Panc1 (cell line): ENCODE data around the gene ZMYM2. TPM values are rescaled to one million over a fixed set of nuclear protein-coding genes. Genes with fewer than 3 reads are reported as not detected.

ENCODE experiments used
- ATAC-seq: fragments of 200-7000 bp; cut with Tn5 transposase; 2 replicates; pipeline ENCODE4 v1.9.1; 2020; ENCODE audit warnings: mild to moderate bottlenecking, moderate library complexity
- BruUV-seq: library from RNA; stranded (reverse); fragments of 400-500 nt; replicated peaks from 2 replicates; lab custom pipeline; 2021; lab: Mats Ljungman, UMichigan
- CTCF ChIA-PET: fragments of 300-600 bp; sonication (Branson Sonifier 250); formaldehyde crosslinking; loops from one replicate; lab custom pipeline; 2022; ENCODE audit warnings: antibody characterized with exemption; lab: Charles Lee
- POLR2A ChIA-PET: fragments of 300-600 bp; sonication (Branson Sonifier 250); formaldehyde crosslinking; loops from one replicate; lab custom pipeline; 2022; ENCODE audit warnings: antibody characterized with exemption; lab: Charles Lee
- DNase-seq: peaks from one replicate; pipeline ENCODE4 v3.0.0-alpha.2; 2010; ENCODE audit warnings: low read depth, low spot score
- H3K27ac ChIP-seq: 2 replicates; pipeline ENCODE4 v1.5.1; 2011; ENCODE audit warnings: mild to moderate bottlenecking, low read length, inconsistent platforms
- H3K27me3 ChIP-seq: fragments of 200-500 bp; sonication (Bioruptor generic); 2 replicates; pipeline ENCODE4 v1.6.0; 2014; ENCODE audit warnings: low read length, inconsistent platforms; ENCODE audit not compliant: control insufficient read depth, insufficient read depth
- H3K36me3 ChIP-seq: fragments of 200-500 bp; sonication (Bioruptor generic); 2 replicates; pipeline ENCODE4 v1.5.1; 2014; ENCODE audit warnings: inconsistent platforms, mild to moderate bottlenecking, low read length, moderate library complexity; ENCODE audit not compliant: control insufficient read depth, insufficient read depth
- H3K4me1 ChIP-seq: 2 replicates; pipeline ENCODE4 v1.5.1; 2011; ENCODE audit warnings: inconsistent platforms, mild to moderate bottlenecking, low read length, moderate library complexity; ENCODE audit not compliant: control insufficient read depth, insufficient read depth
- H3K4me3 ChIP-seq, 2 experiments: 2 replicates each; pipeline ENCODE4 v1.5.1; 2011 to 2012; ENCODE audit warnings: low read depth in 2 of 2, low read length in 2 of 2, mild to moderate bottlenecking in 2 of 2, inconsistent platforms in 1 of 2, moderate library complexity in 1 of 2
- H3K9me3 ChIP-seq: fragments of 200-500 bp; sonication (Bioruptor generic); 2 replicates; pipeline ENCODE4 v1.5.1; 2014; ENCODE audit warnings: low read depth, mild to moderate bottlenecking, inconsistent platforms, low read length, moderate library complexity; ENCODE audit not compliant: control insufficient read depth, insufficient read depth
- CTCF ChIP-seq: fragments of 450-650 bp; IDR thresholded peaks from 2 replicates; pipeline ENCODE4 v1.5.1; 2017; ENCODE audit warnings: mild to moderate bottlenecking
- POLR2AphosphoS5 ChIP-seq: IDR thresholded peaks from 2 replicates; pipeline ENCODE4 v1.6.1; 2012; ENCODE audit warnings: mild to moderate bottlenecking, low read depth, low read length, moderate library complexity
- REST ChIP-seq, 2 experiments: IDR thresholded peaks; 2 replicates each; pipeline ENCODE4 v1.6.1; 2011 to 2012; ENCODE audit warnings: low read depth in 2 of 2, control low read depth in 1 of 2, low read length in 1 of 2, mild to moderate bottlenecking in 1 of 2, moderate library complexity in 1 of 2; ENCODE audit not compliant: insufficient read depth in 1 of 2
- SIN3A ChIP-seq: IDR thresholded peaks from 2 replicates; pipeline ENCODE4 v1.6.1; 2012; ENCODE audit warnings: low read depth, mild to moderate bottlenecking, low read length, moderate library complexity, borderline replicate concordance; ENCODE audit not compliant: insufficient read depth
- TCF7L2 ChIP-seq: IDR thresholded peaks from 2 replicates; pipeline ENCODE4 v1.6.1; 2011; ENCODE audit warnings: mild to moderate bottlenecking, low read depth, low read length, inconsistent platforms
- in situ Hi-C: cut with HindIII; loops from 2 replicates; pipeline ENCODE4 v1.10.0; 2016; ENCODE audit warnings: low sequenced_read_pairs, low pct_unique_long_range_greater_than_20kb
- intact Hi-C: fragments of 100-400 bp; cut with micrococcal nuclease; formaldehyde crosslinking; loops from one replicate; pipeline ENCODE4 v1.10.0; 2022; ENCODE audit not compliant: unreplicated experiment
- total RNA-seq: library from RNA; stranded (reverse); gene quantifications from one replicate; pipeline ENCODE4 v1.2.1, GENCODE V29; 2021; ENCODE audit not compliant: unreplicated experiment

ZMYM2 gene
- total RNA-seq, 1 experiment from 2014 or later = 64.3 TPM

GRCh38 chr13:20077086-20077485, 118.6 kb downstream of the ZMYM2 start:
- BruUV-seq = no TSS peak
- Histone ChIP-seq H3K4me3 (no peak overlapping the region), H3K36me3 (peaks cover 7% of the 10 kb centered on the region; the same call in 1 of the 2 replicates), H3K9me3 (no peaks in the 10 kb centered on the region), H3K27me3 (no peaks in the 10 kb centered on the region), H3K27ac (no peak overlapping the region), H3K4me1 (no peaks in the 10 kb centered on the region)
- intact Hi-C loops = no loop called here
- no peak for ATAC-seq
- CTCF ChIA-PET = no interaction called here
- in situ Hi-C loops = no loop called here
- no peak for TF ChIP-seq REST (IDR thresholded peaks at IDR 0.05; ENCODE audit: insufficient read depth in 1 of 2, low read depth in 2 of 2, low read length in 1 of 2)
- no peak for TF ChIP-seq POLR2AphosphoS5
- TF ChIP-seq SIN3A = no peak
- POLR2A ChIA-PET = no interaction called here
- DNase-seq = no peak

- ChIA-PET POLR2A (no interaction called here), CTCF (no interaction called here)
- Histone ChIP-seq H3K4me1 (no peaks in the 10 kb centered on the region), H3K36me3 (peaks cover 20% of the 10 kb centered on the region), H3K4me3 (no peak overlapping the region), H3K27me3 (no peaks in the 10 kb centered on the region), H3K27ac (no peak overlapping the region), H3K9me3 (no peaks in the 10 kb centered on the region)
- ATAC-seq (no peak), DNase-seq (no peak)
- no TSS peak for BruUV-seq
- intact Hi-C loops = no loop called here
- in situ Hi-C loops = no loop called here
- no peak for TF ChIP-seq SIN3A
- TF ChIP-seq TCF7L2 = no peak
Measured at GRCh38 chr13:20080377-20081164, 122.0 kb downstream of the ZMYM2 start.

- intact Hi-C loops (loop anchor here (2.0 kb wide), 1 partner anchor 72 kb away; no protein-coding TSS in a partner anchor), in situ Hi-C loops (no loop called here)
- POLR2A ChIA-PET = interaction anchor here (0.5 kb wide), 1 partner anchor 14 kb away, joined by 3 read pairs; no protein-coding TSS in a partner anchor
- no peak for TF ChIP-seq TCF7L2
- TF ChIP-seq CTCF = peak; percentile 13; the same call in 1 of the 2 replicates
- TF ChIP-seq SIN3A = no peak
- TF ChIP-seq REST (IDR thresholded peaks at IDR 0.05; ENCODE audit: insufficient read depth in 1 of 2, low read depth in 2 of 2, low read length in 1 of 2) = no peak
- no peak for ATAC-seq
- CTCF ChIA-PET = no interaction called here
- Histone ChIP-seq H3K4me3 (no peak overlapping the region), H3K9me3 (no peaks in the 10 kb centered on the region), H3K27me3 (no peaks in the 10 kb centered on the region), H3K4me1 (no peaks in the 10 kb centered on the region), H3K36me3 (peaks cover 13% of the 10 kb centered on the region), H3K27ac (no peak overlapping the region)
- BruUV-seq = no TSS peak
- no peak for DNase-seq
Measured at GRCh38 chr13:20090349-20090748, 131.8 kb downstream of the ZMYM2 start.
